ENCODE data around the gene FGL2.

FGL2 gene

GRCh38 chr7:77216181-77216845 lies 16.7 kb upstream of the FGL2 start:
- 87 to 94% methylated on average over 3 of the region's 3 CpGs for WGBS, 2 experiments
- no peak overlapping the region for H3K4me3 ChIP-seq (ENCODE audit: insufficient read depth, low read depth, low read length)
- H3K27me3 ChIP-seq (ENCODE audit: control insufficient read depth, insufficient read depth, low read length, poor library complexity, severe bottlenecking) = no peaks in the 10 kb centered on the region
- no peaks in the 10 kb centered on the region for H3K9me3 ChIP-seq (ENCODE audit: control insufficient read depth, low read length)
- H3K36me3 ChIP-seq (ENCODE audit: control insufficient read depth, insufficient read depth, low read length) = no peaks in the 10 kb centered on the region
- no peaks in the 10 kb centered on the region for H3K4me1 ChIP-seq (ENCODE audit: control insufficient read depth, insufficient read depth, low read length)
- H3K27ac ChIP-seq (ENCODE audit: insufficient read depth, low read depth, low read length, poor library complexity, severe bottlenecking) = no peak overlapping the region

- H3K4me3 ChIP-seq (ENCODE audit: insufficient read depth, low read depth, low read length) = no peak overlapping the region
- peaks cover 2% of the 10 kb centered on the region for H3K36me3 ChIP-seq (ENCODE audit: control insufficient read depth, insufficient read depth, low read length)
- H3K27ac ChIP-seq (ENCODE audit: insufficient read depth, low read depth, low read length, poor library complexity, severe bottlenecking) = no peak overlapping the region
- H3K4me1 ChIP-seq (ENCODE audit: control insufficient read depth, insufficient read depth, low read length) = no peaks in the 10 kb centered on the region
- peaks cover 3% of the 10 kb centered on the region for H3K9me3 ChIP-seq (ENCODE audit: control insufficient read depth, low read length)
- no peaks in the 10 kb centered on the region for H3K27me3 ChIP-seq (ENCODE audit: control insufficient read depth, insufficient read depth, low read length, poor library complexity, severe bottlenecking)
- WGBS, 2 experiments = 92% methylated on average over 6 of the region's 6 CpGs
These were observed 10.0 kb upstream of the FGL2 start for GRCh38 chr7:77209479-77210139.

DNA sequence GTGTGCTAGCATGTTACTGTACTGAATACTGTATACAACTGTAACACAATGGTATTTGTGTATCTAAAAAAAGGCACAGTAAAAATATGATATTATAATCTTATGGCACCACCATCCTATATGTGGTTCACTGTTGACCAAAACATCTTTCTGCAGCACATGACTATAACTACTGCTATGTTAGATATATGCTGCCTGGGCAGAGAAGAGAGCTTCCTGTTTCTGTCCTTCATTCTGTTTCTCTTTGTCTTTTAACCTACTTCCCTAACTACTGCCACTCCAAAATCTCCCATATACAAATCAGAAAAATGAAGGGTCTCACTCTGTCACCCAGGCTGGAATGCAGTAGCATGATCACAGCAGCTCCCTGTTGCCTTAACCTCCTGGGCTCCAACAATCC lies 8.8 kb upstream of the FGL2 start:
- Histone ChIP-seq H3K27ac (ENCODE audit: insufficient read depth, low read depth, low read length, poor library complexity, severe bottlenecking) (no peak overlapping the region), H3K9me3 (ENCODE audit: control insufficient read depth, low read length) (peaks cover 3% of the 10 kb centered on the region), H3K27me3 (ENCODE audit: control insufficient read depth, insufficient read depth, low read length, poor library complexity, severe bottlenecking) (no peaks in the 10 kb centered on the region), H3K36me3 (ENCODE audit: control insufficient read depth, insufficient read depth, low read length) (peaks cover 2% of the 10 kb centered on the region), H3K4me3 (ENCODE audit: insufficient read depth, low read depth, low read length) (no peak overlapping the region), H3K4me1 (ENCODE audit: control insufficient read depth, insufficient read depth, low read length) (no peaks in the 10 kb centered on the region)

DNA sequence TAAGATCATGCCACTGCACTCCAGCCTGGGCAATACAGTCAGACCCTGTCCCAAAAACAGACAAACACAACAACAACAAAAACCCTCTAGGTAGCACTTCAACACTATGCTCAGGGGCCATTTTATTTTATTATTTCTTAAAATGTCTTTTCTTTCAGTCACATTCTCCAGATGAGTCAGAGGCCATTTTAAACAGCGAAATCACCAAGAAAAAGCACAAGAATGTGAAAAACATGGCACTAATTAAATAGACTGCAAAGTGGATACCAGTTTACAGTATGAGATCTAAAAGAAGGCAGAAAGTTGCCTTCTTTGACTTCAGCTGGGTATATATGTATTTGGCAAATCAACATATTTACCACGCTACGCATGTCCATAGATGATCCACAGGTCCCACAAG lies 6.1 kb upstream of the FGL2 start:
- 98 to 100% methylated on average over 3 of the region's 3 CpGs for WGBS, 2 experiments
- no peaks in the 10 kb centered on the region for H3K4me1 ChIP-seq (ENCODE audit: control insufficient read depth, insufficient read depth, low read length)
- no peak overlapping the region for H3K4me3 ChIP-seq (ENCODE audit: insufficient read depth, low read depth, low read length)
- H3K27ac ChIP-seq (ENCODE audit: insufficient read depth, low read depth, low read length, poor library complexity, severe bottlenecking) = no peak overlapping the region
- H3K36me3 ChIP-seq (ENCODE audit: control insufficient read depth, insufficient read depth, low read length) = peaks cover 2% of the 10 kb centered on the region
- no peaks in the 10 kb centered on the region for H3K27me3 ChIP-seq (ENCODE audit: control insufficient read depth, insufficient read depth, low read length, poor library complexity, severe bottlenecking)
- peaks cover 3% of the 10 kb centered on the region for H3K9me3 ChIP-seq (ENCODE audit: control insufficient read depth, low read length)

DNA sequence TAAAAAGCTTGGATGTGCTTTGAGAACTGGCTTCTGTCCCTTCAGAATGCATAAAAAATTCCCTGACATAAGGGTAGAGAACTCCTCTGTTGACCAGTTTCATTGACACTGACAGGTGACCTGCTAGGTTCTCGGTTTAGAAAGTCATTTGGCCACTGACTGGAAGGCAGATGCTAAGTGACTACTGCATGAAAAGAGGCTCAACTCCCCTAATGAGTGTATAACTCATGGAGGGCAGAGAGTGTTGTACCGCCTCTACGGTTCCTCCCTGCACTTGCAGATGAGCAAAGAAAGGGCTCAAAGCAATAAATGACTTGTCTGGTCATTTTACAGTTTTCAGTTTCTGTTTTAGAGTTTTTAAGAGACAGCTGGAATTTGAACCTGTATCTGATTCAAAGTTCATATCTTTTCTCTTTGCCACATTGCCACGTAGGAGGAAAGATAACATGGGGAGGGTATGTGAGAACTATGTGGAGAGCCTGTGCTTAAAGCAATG lies 2.9 kb upstream of the FGL2 start:
- Histone ChIP-seq H3K9me3 (ENCODE audit: control insufficient read depth, low read length) (no peaks in the 10 kb centered on the region), H3K27ac (ENCODE audit: insufficient read depth, low read depth, low read length, poor library complexity, severe bottlenecking) (no peak overlapping the region), H3K4me3 (ENCODE audit: insufficient read depth, low read depth, low read length) (no peak overlapping the region), H3K27me3 (ENCODE audit: control insufficient read depth, insufficient read depth, low read length, poor library complexity, severe bottlenecking) (no peaks in the 10 kb centered on the region), H3K4me1 (ENCODE audit: control insufficient read depth, insufficient read depth, low read length) (peaks cover 5% of the 10 kb centered on the region), H3K36me3 (ENCODE audit: control insufficient read depth, insufficient read depth, low read length) (no peaks in the 10 kb centered on the region)
- WGBS, 2 experiments = 88 to 90% methylated on average over 4 of the region's 4 CpGs

GRCh38 chr7:77200542-77200941 lies 923 bp upstream of the FGL2 start:
- WGBS, 2 experiments = 87 to 92% methylated on average over 2 of the region's 2 CpGs

GRCh38 chr7:77197141-77197540 lies 2.5 kb downstream of the FGL2 start:
- Histone ChIP-seq H3K27ac (ENCODE audit: insufficient read depth, low read depth, low read length, poor library complexity, severe bottlenecking) (no peak overlapping the region), H3K4me3 (ENCODE audit: insufficient read depth, low read depth, low read length) (no peak overlapping the region), H3K4me1 (ENCODE audit: control insufficient read depth, insufficient read depth, low read length) (peaks cover 5% of the 10 kb centered on the region), H3K27me3 (ENCODE audit: control insufficient read depth, insufficient read depth, low read length, poor library complexity, severe bottlenecking) (no peaks in the 10 kb centered on the region), H3K9me3 (ENCODE audit: control insufficient read depth, low read length) (no peaks in the 10 kb centered on the region), H3K36me3 (ENCODE audit: control insufficient read depth, insufficient read depth, low read length) (no peaks in the 10 kb centered on the region)
- WGBS, 2 experiments = 90 to 95% methylated on average over 3 to 4 of the region's 4 CpGs

More at GRCh38 chr7:77200542-77200941, 923 bp upstream of the FGL2 start:
- H3K27ac ChIP-seq (ENCODE audit: insufficient read depth, low read depth, low read length, poor library complexity, severe bottlenecking) = no peak overlapping the region
- no peaks in the 10 kb centered on the region for H3K9me3 ChIP-seq (ENCODE audit: control insufficient read depth, low read length)
- no peaks in the 10 kb centered on the region for H3K36me3 ChIP-seq (ENCODE audit: control insufficient read depth, insufficient read depth, low read length)
- H3K27me3 ChIP-seq (ENCODE audit: control insufficient read depth, insufficient read depth, low read length, poor library complexity, severe bottlenecking) = no peaks in the 10 kb centered on the region
- peaks cover 5% of the 10 kb centered on the region for H3K4me1 ChIP-seq (ENCODE audit: control insufficient read depth, insufficient read depth, low read length)
- no peak overlapping the region for H3K4me3 ChIP-seq (ENCODE audit: insufficient read depth, low read depth, low read length)

GRCh38 chr7:77188731-77189437 lies 10.7 kb downstream of the FGL2 start:
- H3K27ac ChIP-seq (ENCODE audit: insufficient read depth, low read depth, low read length, poor library complexity, severe bottlenecking) = no peak overlapping the region
- WGBS, 2 experiments = 92 to 97% methylated on average over 4 of the region's 4 CpGs
- no peaks in the 10 kb centered on the region for H3K9me3 ChIP-seq (ENCODE audit: control insufficient read depth, low read length)

GRCh38 chr7:77185866-77186265 lies 13.8 kb downstream of the FGL2 start:
- H3K36me3 ChIP-seq (ENCODE audit: control insufficient read depth, insufficient read depth, low read length) = no peaks in the 10 kb centered on the region
- H3K27ac ChIP-seq (ENCODE audit: insufficient read depth, low read depth, low read length, poor library complexity, severe bottlenecking) = no peak overlapping the region
- H3K4me1 ChIP-seq (ENCODE audit: control insufficient read depth, insufficient read depth, low read length) = no peaks in the 10 kb centered on the region
- H3K4me3 ChIP-seq (ENCODE audit: insufficient read depth, low read depth, low read length) = no peak overlapping the region
- H3K27me3 ChIP-seq (ENCODE audit: control insufficient read depth, insufficient read depth, low read length, poor library complexity, severe bottlenecking) = no peaks in the 10 kb centered on the region
- 95 to 100% methylated on average over 1 to 2 of the region's 2 CpGs for WGBS, 2 experiments
- no peaks in the 10 kb centered on the region for H3K9me3 ChIP-seq (ENCODE audit: control insufficient read depth, low read length)

More at GRCh38 chr7:77188731-77189437, 10.7 kb downstream of the FGL2 start:
- Histone ChIP-seq H3K27me3 (ENCODE audit: control insufficient read depth, insufficient read depth, low read length, poor library complexity, severe bottlenecking) (no peaks in the 10 kb centered on the region), H3K4me3 (ENCODE audit: insufficient read depth, low read depth, low read length) (no peak overlapping the region), H3K4me1 (ENCODE audit: control insufficient read depth, insufficient read depth, low read length) (no peaks in the 10 kb centered on the region), H3K36me3 (ENCODE audit: control insufficient read depth, insufficient read depth, low read length) (no peaks in the 10 kb centered on the region)

DNA sequence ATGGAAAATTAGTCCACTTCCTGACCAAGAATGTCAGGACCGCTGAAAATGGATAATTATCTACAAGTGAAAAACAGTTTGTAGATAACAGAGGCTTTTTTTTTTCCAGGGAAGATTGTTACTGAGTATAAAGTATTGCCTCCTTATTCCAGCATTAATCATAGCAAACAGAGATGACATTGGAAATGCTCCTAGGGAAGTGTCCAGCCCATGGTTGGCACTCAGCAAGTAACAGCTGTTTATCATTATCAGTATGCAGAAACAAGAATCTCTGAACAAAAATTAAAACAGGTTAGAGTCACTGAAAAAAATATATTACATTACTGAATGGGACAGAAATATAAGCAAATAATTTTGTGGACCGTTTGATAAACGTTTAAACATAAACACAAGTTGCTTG lies 14.6 kb downstream of the FGL2 start:
- Histone ChIP-seq H3K27ac (ENCODE audit: insufficient read depth, low read depth, low read length, poor library complexity, severe bottlenecking) (no peak overlapping the region), H3K9me3 (ENCODE audit: control insufficient read depth, low read length) (no peaks in the 10 kb centered on the region), H3K4me1 (ENCODE audit: control insufficient read depth, insufficient read depth, low read length) (no peaks in the 10 kb centered on the region), H3K27me3 (ENCODE audit: control insufficient read depth, insufficient read depth, low read length, poor library complexity, severe bottlenecking) (no peaks in the 10 kb centered on the region), H3K36me3 (ENCODE audit: control insufficient read depth, insufficient read depth, low read length) (no peaks in the 10 kb centered on the region), H3K4me3 (ENCODE audit: insufficient read depth, low read depth, low read length) (no peak overlapping the region)
- 90 to 94% methylated on average over 3 of the region's 3 CpGs for WGBS, 2 experiments
